H1 (cell line): Measurements from ENCODE around the gene RTN4RL1. TPM values are rescaled to one million over a fixed set of nuclear protein-coding genes. Genes with fewer than 3 reads are reported as not detected.

Source experiments
- CTCF ChIA-PET: fragments of 300-600 bp; sonication (Branson Sonifier 250); formaldehyde crosslinking; loops from one replicate; lab custom pipeline; 2021; ENCODE audit not compliant: partially characterized antibody; lab: Charles Lee
- POLR2A ChIA-PET: fragments of 300-600 bp; sonication (Branson Sonifier 250); formaldehyde crosslinking; loops from one replicate; lab custom pipeline; 2021; ENCODE audit warnings: inconsistent platforms; ENCODE audit not compliant: partially characterized antibody; lab: Charles Lee
- DNase-seq, 2 experiments: peaks; one replicate each; pipeline versions ENCODE4 v3.0.0 to v3.0.0-alpha.2; 2010 to 2022; ENCODE audit warnings: low spot score in 2 of 2, low read depth in 1 of 2, mixed read lengths in 1 of 2
- FAIRE-seq: peaks from 2 replicates; lab custom pipeline; 2011; peaks lifted over from hg19 to GRCh38; lab: Jason Lieb, UNC
- H2AFZ ChIP-seq: 2 replicates; pipeline ENCODE4 v1.8.1; 2012; ENCODE audit warnings: low read length, inconsistent platforms
- H2AK5ac ChIP-seq: 2 replicates; pipeline ENCODE4 v1.6.1; 2013; ENCODE audit warnings: low read depth, low read length
- H2BK120ac ChIP-seq: replicated peaks from 2 replicates; pipeline ENCODE3; 2013; ENCODE audit warnings: low read depth, low read length, inconsistent platforms
- H2BK12ac ChIP-seq: 2 replicates; pipeline ENCODE4 v1.6.1; 2013; ENCODE audit warnings: low read depth, low read length
- H2BK15ac ChIP-seq: 2 replicates; pipeline ENCODE4 v1.6.1; 2013; ENCODE audit warnings: low read length
- H2BK20ac ChIP-seq: 2 replicates; pipeline ENCODE4 v1.6.1; 2013; ENCODE audit warnings: low read length
- H2BK5ac ChIP-seq: 2 replicates; pipeline ENCODE4 v1.6.1; 2013; ENCODE audit warnings: low read depth, low read length
- H3K14ac ChIP-seq: 2 replicates; pipeline ENCODE4 v1.6.1; 2013; ENCODE audit warnings: inconsistent platforms; ENCODE audit not compliant: insufficient read length
- H3K18ac ChIP-seq: 2 replicates; pipeline ENCODE4 v1.6.1; 2013; ENCODE audit warnings: low read length; ENCODE audit errors: extremely low read depth
- H3K23ac ChIP-seq: 2 replicates; pipeline ENCODE4 v1.6.1; 2013; ENCODE audit warnings: inconsistent platforms; ENCODE audit not compliant: insufficient read length
- H3K23me2 ChIP-seq: 2 replicates; pipeline ENCODE4 v1.6.1; 2013; ENCODE audit warnings: low read depth, low read length
- H3K27ac ChIP-seq: 2 replicates; pipeline ENCODE4 v1.6.1; 2011; ENCODE audit warnings: low read depth, low read length, inconsistent platforms
- H3K27me3 ChIP-seq, 4 experiments: replicated peaks in 1 of 4; 1 replicate in 1 of 4; 2 replicates in 3 of 4; pipeline versions ENCODE4 v1.6.1 to v1.8.1; 2011 to 2013; ENCODE audit warnings: low read length in 3 of 4, mild to moderate bottlenecking in 3 of 4, inconsistent platforms in 2 of 4, mixed read lengths in 2 of 4, moderate library complexity in 1 of 4; ENCODE audit not compliant: control insufficient read depth in 3 of 4, insufficient read depth in 3 of 4; ENCODE audit errors: extremely low read depth in 1 of 4
- H3K36me3 ChIP-seq, 4 experiments: 2 replicates each; pipeline versions ENCODE4 v1.6.1 to v1.8.1; 2011 to 2013; ENCODE audit warnings: mild to moderate bottlenecking in 4 of 4, low read length in 3 of 4, moderate library complexity in 2 of 4, control low read depth in 1 of 4, inconsistent platforms in 1 of 4; ENCODE audit not compliant: insufficient read depth in 4 of 4, control insufficient read depth in 2 of 4
- H3K4ac ChIP-seq: replicated peaks from 2 replicates; pipeline ENCODE3; 2013; ENCODE audit warnings: low read length, low read depth, mixed read lengths, inconsistent platforms; ENCODE audit not compliant: insufficient read length
- H3K4me1 ChIP-seq, 4 experiments: replicated peaks in 1 of 4; 1 replicate in 1 of 4; 2 replicates in 3 of 4; pipeline versions ENCODE4 v1.6.1 to v1.8.1; 2011 to 2013; ENCODE audit warnings: low read length in 3 of 4, inconsistent platforms in 2 of 4, mixed read lengths in 1 of 4; ENCODE audit not compliant: insufficient read depth in 4 of 4, control insufficient read depth in 3 of 4
- H3K4me2 ChIP-seq, 2 experiments: 2 replicates each; pipeline versions ENCODE4 v1.6.1 to v1.8.1; 2011 to 2013; ENCODE audit warnings: low read depth in 2 of 2, low read length in 2 of 2, control low read depth in 1 of 2, inconsistent platforms in 1 of 2, mild to moderate bottlenecking in 1 of 2; ENCODE audit not compliant: insufficient read depth in 1 of 2
- H3K4me3 ChIP-seq, 4 experiments: fragments of 200-600, 300-600 bp in 1 of 4; sonication (generic), shearing (Covaris generic), sonication (Bioruptor Twin) in 1 of 4; 2 replicates each; pipeline versions ENCODE4 v1.5.1 to v1.8.1; 2011 to 2016; ENCODE audit warnings: low read length in 4 of 4, low read depth in 3 of 4, control low read depth in 2 of 4, inconsistent platforms in 2 of 4, mild to moderate bottlenecking in 2 of 4, mixed read lengths in 1 of 4, moderate library complexity in 1 of 4; ENCODE audit not compliant: insufficient read depth in 2 of 4; ENCODE audit errors: extremely low read depth in 1 of 4
- H3K56ac ChIP-seq: replicated peaks from 2 replicates; pipeline ENCODE3; 2013; ENCODE audit warnings: low read depth, mild to moderate bottlenecking, mixed read lengths, low read length, inconsistent platforms; ENCODE audit not compliant: insufficient read length
- H3K79me1 ChIP-seq: 2 replicates; pipeline ENCODE4 v1.6.1; 2013; ENCODE audit warnings: low read depth, low read length, control low read depth
- H3K79me2 ChIP-seq, 2 experiments: 2 replicates each; pipeline versions ENCODE4 v1.6.1 to v1.8.1; 2012 to 2013; ENCODE audit warnings: low read length in 2 of 2, mild to moderate bottlenecking in 2 of 2, inconsistent platforms in 1 of 2; ENCODE audit not compliant: insufficient read depth in 2 of 2, control insufficient read depth in 1 of 2
- H3K9ac ChIP-seq, 4 experiments: replicated peaks in 1 of 4; 1 replicate in 1 of 4; 2 replicates in 3 of 4; pipeline versions ENCODE4 v1.6.1 to v1.8.1; 2011 to 2013; ENCODE audit warnings: low read depth in 3 of 4, low read length in 3 of 4, control low read depth in 2 of 4, mild to moderate bottlenecking in 2 of 4, moderate library complexity in 2 of 4, inconsistent platforms in 1 of 4; ENCODE audit errors: extremely low read depth in 1 of 4
- H3K9me3 ChIP-seq, 2 experiments: 2 replicates each; pipeline versions ENCODE4 v1.6.1 to v1.8.1; 2012 to 2013; ENCODE audit warnings: mild to moderate bottlenecking in 2 of 2, moderate library complexity in 2 of 2, control low read depth in 1 of 2, inconsistent platforms in 1 of 2, low read depth in 1 of 2, low read length in 1 of 2, mixed read lengths in 1 of 2; ENCODE audit not compliant: insufficient read depth in 2 of 2
- H4K20me1 ChIP-seq, 2 experiments: replicated peaks in 1 of 2; 2 replicates each; pipeline versions ENCODE3 to v1.8.1; 2011 to 2013; ENCODE audit warnings: inconsistent platforms in 2 of 2, low read length in 2 of 2, mild to moderate bottlenecking in 1 of 2; ENCODE audit not compliant: insufficient read depth in 2 of 2, control insufficient read depth in 1 of 2
- H4K5ac ChIP-seq: 2 replicates; pipeline ENCODE4 v1.6.1; 2013; ENCODE audit warnings: low read length, low read depth, mixed read lengths, inconsistent platforms; ENCODE audit not compliant: insufficient read length
- H4K8ac ChIP-seq: 2 replicates; pipeline ENCODE4 v1.8.0; 2013; ENCODE audit warnings: mild to moderate bottlenecking, moderate library complexity, low read length, inconsistent platforms; ENCODE audit not compliant: insufficient read depth; ENCODE audit errors: extremely low read depth
- H4K91ac ChIP-seq: replicated peaks from 2 replicates; pipeline ENCODE3; 2013; ENCODE audit warnings: low read length, mixed read lengths, inconsistent platforms; ENCODE audit not compliant: insufficient read length
- KDM1A ChIP-seq: fragments of 200-600, 300-600 bp; sonication (generic); IDR thresholded peaks from 2 replicates; pipeline ENCODE4 v1.7.1; 2016; ENCODE audit warnings: mild to moderate bottlenecking, low read length, borderline replicate concordance
- SIN3A ChIP-seq, 2 experiments: IDR thresholded peaks in 1 of 2; conservative IDR thresholded peaks in 1 of 2; 2 replicates each; pipeline ENCODE4 v1.6.1; 2011 to 2012; ENCODE audit warnings: low read length in 2 of 2, improper control_type of control experiment in 1 of 2, low read depth in 1 of 2, mild to moderate bottlenecking in 1 of 2
- TAF1 ChIP-seq: IDR thresholded peaks from 2 replicates; pipeline ENCODE4 v1.6.1; 2011; ENCODE audit warnings: mild to moderate bottlenecking, low read depth, low read length
- WGBS, 2 experiments: shearing (Covaris generic) in 1 of 2; methylation state at CpG; one replicate each; pipeline versions ENCODE4 v1.1.6 to v1.1.7; 2013 to 2015; ENCODE audit warnings: low lambda C conversion rate in 2 of 2, mixed read lengths in 2 of 2, inconsistent platforms in 1 of 2, low coverage in 1 of 2, missing lambda C conversion rate in 1 of 2; ENCODE audit not compliant: insufficient replicate concordance in 2 of 2, insufficient coverage in 1 of 2, insufficient read length in 1 of 2; ENCODE audit errors: extremely low coverage in 1 of 2, missing lambda C conversion rate in 1 of 2; 5-methylcytosine and 5-hydroxymethylcytosine counted together
- polyA plus RNA-seq, 7 experiments: library from polyadenylated mRNA; depleted of rRNA in 3 of 7; stranded (reverse) in 5 of 7; unstranded in 2 of 7; fragments of >200 nt in 5 of 7; fragments of 200-250 nt in 2 of 7; gene quantifications; 1 replicate in 5 of 7; 2 replicates in 1 of 7; 4 replicates in 1 of 7; pipeline versions ENCODE4 v1.2.1 to v1.2.3, GENCODE V29; 2011 to 2013; ENCODE audit warnings: missing spikeins in 2 of 7, mixed read lengths in 2 of 7
- total RNA-seq: library from RNA; stranded (reverse); fragmentation: NEBNext Ultra II Directional; extraction: Animal tissue kit (Norgen Biotek cat#: 25700); gene quantifications from 2 replicates; pipeline ENCODE4 v1.2.1, GENCODE V29; 2021

The RTN4RL1 gene
- total and polyA plus RNA-seq, 2 of the 8 experiments (the other 6 are each of a cell fraction or from before 2014, with no cell fraction given): 0.09 TPM; not detected in 1

DNA sequence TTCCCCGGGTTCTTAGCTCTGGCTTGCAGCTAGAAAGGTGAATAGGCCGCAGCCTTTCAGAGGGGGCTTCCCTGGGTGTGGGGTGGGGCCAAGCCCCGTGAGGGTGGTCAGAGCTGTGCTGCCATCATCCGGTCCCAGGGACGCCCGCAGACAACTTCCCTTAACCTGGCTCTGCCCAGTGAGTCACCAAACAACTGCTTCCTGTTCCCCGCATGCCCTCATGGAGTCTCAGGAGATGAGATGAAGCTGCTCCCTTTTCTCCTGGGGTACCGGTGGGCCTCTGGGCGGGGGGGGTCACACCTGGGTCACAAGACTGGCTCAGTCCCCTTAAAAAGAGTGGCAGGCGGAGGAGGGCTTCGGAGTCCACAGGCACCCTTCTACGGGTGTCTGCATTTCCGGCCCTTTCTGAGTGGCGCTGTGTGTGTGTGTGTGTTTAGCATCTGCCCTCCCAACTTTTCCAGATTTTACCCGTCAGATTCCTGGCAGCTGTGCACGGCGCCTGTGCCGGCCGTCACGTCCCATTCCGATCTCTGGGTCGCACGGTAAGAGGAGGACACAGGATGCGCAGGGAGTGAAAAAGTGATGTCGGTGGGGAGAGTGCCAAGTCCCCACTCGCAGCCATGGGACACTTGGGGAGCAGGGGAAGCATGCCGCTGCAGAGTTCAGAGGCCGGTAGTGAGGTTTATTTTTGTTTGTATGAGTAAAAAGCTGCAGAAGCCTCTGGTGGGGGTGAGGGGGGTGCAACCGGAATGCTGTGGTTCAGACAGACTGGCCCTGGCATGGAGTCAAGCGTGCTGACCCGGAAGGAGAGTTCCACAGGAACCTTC is 46.5 kb upstream of the RTN4RL1 start:
- Histone ChIP-seq H2BK15ac (no peak overlapping the region), H4K5ac (no peak overlapping the region), H2BK12ac (no peak overlapping the region), H3K79me2 (no peaks in the 10 kb centered on the region), H2AFZ (no peak overlapping the region), H3K27ac (no peak overlapping the region), H2BK5ac (no peak overlapping the region; the same call in 1 of the 2 replicates), H4K8ac (no peak overlapping the region), H3K4me3 (no peak overlapping the region), H3K4ac (no peak overlapping the region), H3K23me2 (no peaks in the 10 kb centered on the region), H4K20me1 (peaks cover 2 to 4% of the 10 kb centered on the region in 2 experiments), H3K9me3 (no peaks in the 10 kb centered on the region), H3K4me2 (no peak overlapping the region), H3K18ac (no peak overlapping the region), H4K91ac (no peak overlapping the region), H3K36me3 (no peaks in the 10 kb centered on the region), H3K56ac (no peak overlapping the region), H3K14ac (no peak overlapping the region), H2BK120ac (no peak overlapping the region), H3K27me3 (no peaks in the 10 kb centered on the region), H2AK5ac (0 out of 2 replicates have a peak overlapping the region, but pooled peaks have one; percentile 8), H3K79me1 (no peaks in the 10 kb centered on the region), H3K9ac (no peak overlapping the region), H3K4me1 (peaks cover 2 to 17% (median 5%) of the 10 kb centered on the region in 4 experiments; a peak in 6 of 7 replicates), H3K23ac (no peak overlapping the region), H2BK20ac (no peak overlapping the region)
- WGBS, 2 experiments: 92% methylated on average over 31 of the region's 31 CpGs; no CpG with 5 or more reads in 1 of the 2 experiments
- DNase-seq: no peak
- no peak for FAIRE-seq
- CTCF ChIA-PET: interaction anchor here (0.6 to 11.7 kb wide), 17 partner anchors 9 to 384 kb away, joined by 3 to 122 read pairs (median 4); partner anchors contain the start of gene HIC1
- POLR2A ChIA-PET: interaction anchor here (0.9 to 1.1 kb wide), 2 partner anchors 12 to 18 kb away, joined by 3 to 4 read pairs; no protein-coding TSS in a partner anchor
- TF ChIP-seq TAF1 (no peak), KDM1A (no peak), SIN3A (conservative IDR thresholded peaks at IDR 0.05 in 1 of 2, IDR thresholded peaks at IDR 0.05 in 1 of 2; ENCODE audit: low read depth in 1 of 2, low read length in 2 of 2) (no peak)
